ENCODE results near the gene TRAF7.
"Not testable (repeated sequence)": the region's sequence is repeated elsewhere in the genome, so short reads cannot be mapped to it uniquely, and the experiment has no call there.

- TF ChIP-seq MAX (IDR thresholded peaks at IDR 0.05); POLR2A (IDR thresholded peaks at IDR 0.05; ENCODE audit: borderline replicate concordance, extremely low read depth, insufficient read depth, insufficient read length); CBX3 (IDR thresholded peaks at IDR 0.05; ENCODE audit: low read depth); RAD21 (IDR thresholded peaks at IDR 0.05; ENCODE audit: low read depth); CTCF (IDR thresholded peaks at IDR 0.05 in 2 of 3, conservative IDR thresholded peaks at IDR 0.05 in 1 of 3; ENCODE audit: borderline replicate concordance in 1 of 3, insufficient read depth in 1 of 3, low read depth in 2 of 3, low read length in 2 of 3); EGR1 (IDR thresholded peaks at IDR 0.05; ENCODE audit: low read depth); TCF7L2 (IDR thresholded peaks at IDR 0.05; ENCODE audit: borderline replicate concordance, extremely low read depth, insufficient read depth, insufficient read length); EZH2 (IDR thresholded peaks at IDR 0.05); JUND (IDR thresholded peaks at IDR 0.05); ZBTB33 (IDR thresholded peaks at IDR 0.05; ENCODE audit: extremely low read depth, insufficient replicate concordance, low read length); SRF (IDR thresholded peaks at IDR 0.05; ENCODE audit: low read depth); CEBPB (IDR thresholded peaks at IDR 0.05; ENCODE audit: low read depth); ELF1 (IDR thresholded peaks at IDR 0.05; ENCODE audit: borderline replicate concordance, low read depth); POLR2AphosphoS5 (IDR thresholded peaks at IDR 0.05; ENCODE audit: low read depth, low read length): not testable (repeated sequence)
Measured at GRCh38 chr16:2112539-2113106, 43.0 kb upstream of the TRAF7 start.
